Left renal cortex interstitium (tissue), 4 donors: ENCODE measurements around the gene METTL2A. TPM values are rescaled to one million over a fixed set of nuclear protein-coding genes. Genes with fewer than 3 reads are reported as not detected.
A peak's percentile ranks its signal among the peaks of the same experiment; 100 is the strongest.
"Not testable (repeated sequence)": the region's sequence is repeated elsewhere in the genome, so short reads cannot be mapped to it uniquely, and the experiment has no call there.

Experiments
- DNase-seq, 4 donors: peaks; one replicate each; pipeline ENCODE4 v3.0.0-alpha.2; 2013; ENCODE audit warnings: low read depth in 4 of 4, low spot score in 2 of 4, missing footprints in 1 of 4
- polyA plus RNA-seq, 4 donors: library from polyadenylated mRNA; unstranded; fragments of 120-200 nt; gene quantifications; one replicate each; pipeline ENCODE4 v1.2.1, GENCODE V29; 2013; ENCODE audit not compliant: insufficient read length in 4 of 4

The METTL2A gene
- polyA plus RNA-seq, 4 donors = 17.9 to 26.7 (median 20.9) TPM

- DNase-seq = not testable (repeated sequence)
Observed at GRCh38 chr17:62470666-62471379, 47.1 kb downstream of the METTL2A start.

GRCh38 chr17:62471380-62471880, 47.7 kb downstream of the METTL2A start:
- not testable (repeated sequence) for DNase-seq

- DNase-seq = not testable (repeated sequence)
Observed at GRCh38 chr17:62473030-62473982, 49.6 kb downstream of the METTL2A start.

- DNase-seq = not testable (repeated sequence)
Observed at GRCh38 chr17:62477111-62477510, 53.4 kb downstream of the METTL2A start.

GRCh38 chr17:62477718-62478408, 54.2 kb downstream of the METTL2A start:
- DNase-seq = not testable (repeated sequence)

GRCh38 chr17:62478424-62478879, 54.8 kb downstream of the METTL2A start, which contains the start of gene TLK2:
TLK2 (plus strand) TSS chr17:62478825; CDS start chr17:62481126, 2,301 bp downstream.
- peak in 2 of 4 donors; percentile 55 to 65 for DNase-seq

- DNase-seq = not testable (repeated sequence)
Observed at GRCh38 chr17:62478880-62479638, 55.4 kb downstream of the METTL2A start.

GRCh38 chr17:62479639-62480258, 56.1 kb downstream of the METTL2A start:
- DNase-seq = not testable (repeated sequence)

GRCh38 chr17:62482553-62482952, 58.9 kb downstream of the METTL2A start:
- not testable (repeated sequence) for DNase-seq

GRCh38 chr17:62490990-62491389, 67.3 kb downstream of the METTL2A start:
- not testable (repeated sequence) for DNase-seq

- DNase-seq = not testable (repeated sequence)
Observed at GRCh38 chr17:62493049-62493655, 69.5 kb downstream of the METTL2A start.

- DNase-seq = not testable (repeated sequence)
Observed at GRCh38 chr17:62494073-62494472, 70.4 kb downstream of the METTL2A start.

GRCh38 chr17:62496344-62496743, 72.6 kb downstream of the METTL2A start:
- DNase-seq = not testable (repeated sequence)

- not testable (repeated sequence) for DNase-seq
Observed at GRCh38 chr17:62498796-62499195, 75.1 kb downstream of the METTL2A start.

Other genes starting within 250 kb of the METTL2A start
- gene EFCAB3, start 43.3 kb upstream of the METTL2A start, polyA plus RNA-seq = under 1 TPM; 0.14 to 0.49 (median 0.30) TPM
- 10 to 100 TPM; 59.4 to 74.1 (median 67.1) TPM for gene TLK2, start 54.9 kb downstream of the METTL2A start, polyA plus RNA-seq
- 100 to 1,000 TPM in 1 of 4 donors, 10 to 100 TPM in 3; 62.6 to 104 (median 78.0) TPM for gene MRC2, start 203.8 kb downstream of the METTL2A start, polyA plus RNA-seq